ENCODE measurements around the gene HELZ. TPM values are rescaled to one million over a fixed set of nuclear protein-coding genes. Genes with fewer than 3 reads are reported as not detected.
A peak's percentile ranks its signal among the peaks of the same experiment; 100 is the strongest.

Gene HELZ
- total and polyA plus RNA-seq, 2 donors (not counting 1 experiment from before 2014, with no cell fraction given) = 18.9 to 28.1 TPM

- H3K4me3 ChIP-seq (replicated peaks in 1 of 4; ENCODE audit: control extremely low read depth in 1 of 4, insufficient read depth in 1 of 4, low read depth in 3 of 4, low read length in 4 of 4) = peak overlapping the region; percentile 78 to 92 (median 86)
- no peak for DNase-seq (ENCODE audit: low read depth in 2 of 2)
Measured at GRCh38 chr17:67243284-67243683, 1.7 kb downstream of the HELZ start.

DNA sequence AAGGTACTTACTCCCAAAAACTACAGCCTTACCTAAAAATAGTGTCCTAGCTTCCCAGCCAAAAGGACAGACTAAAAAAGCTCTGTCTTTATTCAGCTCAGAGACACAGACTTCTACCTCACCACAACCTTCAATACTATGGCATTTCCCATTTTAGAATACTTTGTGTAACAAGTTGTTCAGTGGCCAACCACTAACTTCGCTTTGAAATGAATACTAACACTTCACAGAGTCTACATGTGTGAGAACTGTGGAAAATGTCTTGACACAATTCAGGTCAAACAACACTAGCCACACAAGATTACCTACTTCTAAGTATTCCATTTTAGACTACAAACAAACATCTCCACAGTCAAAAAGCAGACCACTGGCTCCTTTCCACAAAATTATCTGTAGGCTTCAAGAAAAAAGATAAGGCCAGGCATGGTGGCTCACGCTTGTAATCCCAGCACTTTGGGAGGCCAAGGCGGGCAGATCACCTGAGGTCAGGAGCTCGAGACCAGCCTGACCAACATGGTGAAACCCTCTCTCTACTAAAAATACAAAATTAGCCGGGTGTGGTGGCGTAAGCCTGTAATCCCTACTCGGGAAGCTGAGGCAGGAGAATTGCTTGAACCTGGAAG, 3.2 kb downstream of the HELZ start:
- H3K4me1 ChIP-seq (ENCODE audit: control insufficient read depth, extremely low read depth, insufficient read depth, low read length) = peaks cover 6% of the 10 kb centered on the region
- no peak overlapping the region for H3K27ac ChIP-seq (ENCODE audit: insufficient read depth, low read length)
- peaks cover under 1% of the 10 kb centered on the region for H3K36me3 ChIP-seq (ENCODE audit: control insufficient read depth, insufficient read depth, low read length)
- no peak overlapping the region for H3K9ac ChIP-seq (ENCODE audit: insufficient read depth, low read length)
- no peak for TF ChIP-seq EZH2 (IDR thresholded peaks at IDR 0.05; ENCODE audit: low read length, missing control alignments)
- no peak for TF ChIP-seq CTCF (conservative IDR thresholded peaks at IDR 0.05 in 1 of 2, IDR thresholded peaks at IDR 0.05 in 1 of 2; ENCODE audit: low read depth in 1 of 2, low read length in 2 of 2)
- H3K4me3 ChIP-seq (replicated peaks in 1 of 4; ENCODE audit: control extremely low read depth in 1 of 4, insufficient read depth in 1 of 4, low read depth in 3 of 4, low read length in 4 of 4) = no peak overlapping the region
- H3K9me3 ChIP-seq (ENCODE audit: control insufficient read depth, insufficient read depth, low read depth, low read length) = no peaks in the 10 kb centered on the region
- H2AFZ ChIP-seq (ENCODE audit: low read length) = no peak overlapping the region
- DNase-seq (ENCODE audit: low read depth in 2 of 2) = no peak
- H3K79me2 ChIP-seq (ENCODE audit: control insufficient read depth, insufficient read depth, low read length) = peaks cover 36% of the 10 kb centered on the region
- no peaks in the 10 kb centered on the region for H3K27me3 ChIP-seq (ENCODE audit: control insufficient read depth, insufficient read depth, low read length)
- H3K4me2 ChIP-seq (ENCODE audit: extremely low read depth, insufficient read depth, low read length) = no peak overlapping the region
- no peaks in the 10 kb centered on the region for H4K20me1 ChIP-seq (ENCODE audit: control insufficient read depth, extremely low read depth, insufficient read depth, low read length)

More at GRCh38 chr17:67243284-67243683, 1.7 kb downstream of the HELZ start:
- Histone ChIP-seq H3K9ac (ENCODE audit: insufficient read depth, low read length) (no peak overlapping the region), H3K9me3 (ENCODE audit: control insufficient read depth, insufficient read depth, low read depth, low read length) (no peaks in the 10 kb centered on the region), H3K27me3 (ENCODE audit: control insufficient read depth, insufficient read depth, low read length) (no peaks in the 10 kb centered on the region), H4K20me1 (ENCODE audit: control insufficient read depth, extremely low read depth, insufficient read depth, low read length) (no peaks in the 10 kb centered on the region), H3K79me2 (ENCODE audit: control insufficient read depth, insufficient read depth, low read length) (peaks cover 36% of the 10 kb centered on the region), H2AFZ (ENCODE audit: low read length) (no peak overlapping the region), H3K27ac (ENCODE audit: insufficient read depth, low read length) (no peak overlapping the region), H3K36me3 (ENCODE audit: control insufficient read depth, insufficient read depth, low read length) (no peaks in the 10 kb centered on the region), H3K4me2 (ENCODE audit: extremely low read depth, insufficient read depth, low read length) (peak overlapping the region; percentile 92), H3K4me1 (ENCODE audit: control insufficient read depth, extremely low read depth, insufficient read depth, low read length) (peaks cover 6% of the 10 kb centered on the region)
- no peak for TF ChIP-seq CTCF (conservative IDR thresholded peaks at IDR 0.05 in 1 of 2, IDR thresholded peaks at IDR 0.05 in 1 of 2; ENCODE audit: low read depth in 1 of 2, low read length in 2 of 2)
- no peak for TF ChIP-seq EZH2 (IDR thresholded peaks at IDR 0.05; ENCODE audit: low read length, missing control alignments)

GRCh38 chr17:67239597-67239996, 5.4 kb downstream of the HELZ start:
- no peak overlapping the region for H2AFZ ChIP-seq (ENCODE audit: low read length)
- DNase-seq (ENCODE audit: low read depth in 2 of 2) = peak; percentile 49 to 74
- H3K27me3 ChIP-seq (ENCODE audit: control insufficient read depth, insufficient read depth, low read length) = no peaks in the 10 kb centered on the region
- no peaks in the 10 kb centered on the region for H3K9me3 ChIP-seq (ENCODE audit: control insufficient read depth, insufficient read depth, low read depth, low read length)
- no peak overlapping the region for H3K4me3 ChIP-seq (replicated peaks in 1 of 4; ENCODE audit: control extremely low read depth in 1 of 4, insufficient read depth in 1 of 4, low read depth in 3 of 4, low read length in 4 of 4)
- no peak for TF ChIP-seq EZH2 (IDR thresholded peaks at IDR 0.05; ENCODE audit: low read length, missing control alignments)
- TF ChIP-seq CTCF (conservative IDR thresholded peaks at IDR 0.05 in 1 of 2, IDR thresholded peaks at IDR 0.05 in 1 of 2; ENCODE audit: low read depth in 1 of 2, low read length in 2 of 2) = no peak
- peaks cover 3% of the 10 kb centered on the region for H3K4me1 ChIP-seq (ENCODE audit: control insufficient read depth, extremely low read depth, insufficient read depth, low read length)
- H3K4me2 ChIP-seq (ENCODE audit: extremely low read depth, insufficient read depth, low read length) = no peak overlapping the region
- H3K27ac ChIP-seq (ENCODE audit: insufficient read depth, low read length) = peak overlapping the region; percentile 10
- H3K79me2 ChIP-seq (ENCODE audit: control insufficient read depth, insufficient read depth, low read length) = peaks cover 34% of the 10 kb centered on the region
- no peaks in the 10 kb centered on the region for H4K20me1 ChIP-seq (ENCODE audit: control insufficient read depth, extremely low read depth, insufficient read depth, low read length)
- H3K9ac ChIP-seq (ENCODE audit: insufficient read depth, low read length) = no peak overlapping the region
- peaks cover 2% of the 10 kb centered on the region for H3K36me3 ChIP-seq (ENCODE audit: control insufficient read depth, insufficient read depth, low read length)

Data from fibroblast of lung (primary cell).